Prostate gland (tissue), 2 donors: ENCODE data around the gene UQCRHL.

Source experiments
- POLR2A ChIP-seq: fragments of 450-650 bp; IDR thresholded peaks from one replicate; pipeline ENCODE4 v1.6.1; 2016; ENCODE audit warnings: antibody characterized with exemption, mild to moderate bottlenecking
- TF ChIP-seq, protein P1 (sequence below), 4 experiments: fragments of 200-600 bp in 2 of 4; fragments of 450-650 bp in 2 of 4; sonication (generic) in 2 of 4; IDR thresholded peaks; 1 replicate in 3 of 4; 2 replicates in 1 of 4; pipeline ENCODE4 v1.5.1; 2016 to 2019; ENCODE audit warnings: antibody characterized with exemption in 4 of 4, mild to moderate bottlenecking in 2 of 4, moderate library complexity in 2 of 4

- TF ChIP-seq, protein P1, sequence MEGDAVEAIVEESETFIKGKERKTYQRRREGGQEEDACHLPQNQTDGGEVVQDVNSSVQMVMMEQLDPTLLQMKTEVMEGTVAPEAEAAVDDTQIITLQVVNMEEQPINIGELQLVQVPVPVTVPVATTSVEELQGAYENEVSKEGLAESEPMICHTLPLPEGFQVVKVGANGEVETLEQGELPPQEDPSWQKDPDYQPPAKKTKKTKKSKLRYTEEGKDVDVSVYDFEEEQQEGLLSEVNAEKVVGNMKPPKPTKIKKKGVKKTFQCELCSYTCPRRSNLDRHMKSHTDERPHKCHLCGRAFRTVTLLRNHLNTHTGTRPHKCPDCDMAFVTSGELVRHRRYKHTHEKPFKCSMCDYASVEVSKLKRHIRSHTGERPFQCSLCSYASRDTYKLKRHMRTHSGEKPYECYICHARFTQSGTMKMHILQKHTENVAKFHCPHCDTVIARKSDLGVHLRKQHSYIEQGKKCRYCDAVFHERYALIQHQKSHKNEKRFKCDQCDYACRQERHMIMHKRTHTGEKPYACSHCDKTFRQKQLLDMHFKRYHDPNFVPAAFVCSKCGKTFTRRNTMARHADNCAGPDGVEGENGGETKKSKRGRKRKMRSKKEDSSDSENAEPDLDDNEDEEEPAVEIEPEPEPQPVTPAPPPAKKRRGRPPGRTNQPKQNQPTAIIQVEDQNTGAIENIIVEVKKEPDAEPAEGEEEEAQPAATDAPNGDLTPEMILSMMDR (IDR thresholded peaks at IDR 0.05): no peak
- TF ChIP-seq POLR2A: no peak
These were observed 43.1 kb downstream of the UQCRHL start for GRCh38 chr1:15764269-15764764.
